ENCODE results near the gene TMEM178A.
A peak's percentile ranks its signal among the peaks of the same experiment; 100 is the strongest.
"Not testable (repeated sequence)": the region's sequence is repeated elsewhere in the genome, so short reads cannot be mapped to it uniquely, and the experiment has no call there.

Gene TMEM178A

GRCh38 chr2:39720970-39721369, 55.3 kb downstream of the TMEM178A start:
- no peak for DNase-seq (ENCODE audit: low read depth)
- no peak overlapping the region for H3K4me3 ChIP-seq (ENCODE audit: control insufficient read depth, low read depth, low read length)
- no peak for TF ChIP-seq CTCF (IDR thresholded peaks at IDR 0.05; ENCODE audit: control insufficient read depth, insufficient read depth, low read depth, low read length, missing control alignments)

- H3K4me3 ChIP-seq (ENCODE audit: control insufficient read depth, low read depth, low read length) = no peak overlapping the region
- no peak for DNase-seq (ENCODE audit: low read depth)
- no peak for TF ChIP-seq CTCF (IDR thresholded peaks at IDR 0.05; ENCODE audit: control insufficient read depth, insufficient read depth, low read depth, low read length, missing control alignments)
Observed at GRCh38 chr2:39723497-39723896, 57.8 kb downstream of the TMEM178A start.

- TF ChIP-seq CTCF (IDR thresholded peaks at IDR 0.05; ENCODE audit: control insufficient read depth, insufficient read depth, low read depth, low read length, missing control alignments) = no peak
- no peak overlapping the region for H3K4me3 ChIP-seq (ENCODE audit: control insufficient read depth, low read depth, low read length)
- DNase-seq (ENCODE audit: low read depth) = no peak
Observed at GRCh38 chr2:39723946-39724827, 58.5 kb downstream of the TMEM178A start.

GRCh38 chr2:39724828-39725144, 59.1 kb downstream of the TMEM178A start:
- TF ChIP-seq CTCF (IDR thresholded peaks at IDR 0.05; ENCODE audit: control insufficient read depth, insufficient read depth, low read depth, low read length, missing control alignments) = no peak
- H3K4me3 ChIP-seq (ENCODE audit: control insufficient read depth, low read depth, low read length) = no peak overlapping the region
- peak; percentile 52 for DNase-seq (ENCODE audit: low read depth)

GRCh38 chr2:39725401-39725800, 59.7 kb downstream of the TMEM178A start:
- TF ChIP-seq CTCF (IDR thresholded peaks at IDR 0.05; ENCODE audit: control insufficient read depth, insufficient read depth, low read depth, low read length, missing control alignments) = no peak
- DNase-seq (ENCODE audit: low read depth) = peak; percentile 94
- no peak overlapping the region for H3K4me3 ChIP-seq (ENCODE audit: control insufficient read depth, low read depth, low read length)

- not testable (repeated sequence) for H3K4me3 ChIP-seq (ENCODE audit: control insufficient read depth, low read depth, low read length); DNase-seq (ENCODE audit: low read depth)
Observed at GRCh38 chr2:39728085-39728484, 62.4 kb downstream of the TMEM178A start.

GRCh38 chr2:39728941-39729351, 63.2 kb downstream of the TMEM178A start:
- H3K4me3 ChIP-seq (ENCODE audit: control insufficient read depth, low read depth, low read length) = no peak overlapping the region
- no peak for DNase-seq (ENCODE audit: low read depth)
- TF ChIP-seq CTCF (IDR thresholded peaks at IDR 0.05; ENCODE audit: control insufficient read depth, insufficient read depth, low read depth, low read length, missing control alignments) = peak; percentile 67
